Suprapubic skin (tissue), 4 donors: ENCODE results near the gene TANGO6. TPM values are rescaled to one million over a fixed set of nuclear protein-coding genes. Genes with fewer than 3 reads are reported as not detected.

ENCODE experiments used
- DNase-seq, 2 donors: peaks; one replicate each; pipeline ENCODE4 v3.0.0-alpha.2; 2019; ENCODE audit warnings: low spot score in 2 of 2
- H3K27ac ChIP-seq: fragments of 200-600 bp; sonication (generic); one replicate; pipeline ENCODE4 v1.5.1; 2019
- H3K27me3 ChIP-seq: fragments of 200-600 bp; sonication (generic); one replicate; pipeline ENCODE4 v1.5.1; 2019
- H3K36me3 ChIP-seq: fragments of 200-600 bp; sonication (generic); one replicate; pipeline ENCODE4 v1.5.1; 2019
- H3K4me1 ChIP-seq: fragments of 200-600 bp; sonication (generic); one replicate; pipeline ENCODE4 v1.5.1; 2019
- H3K4me3 ChIP-seq: fragments of 200-600 bp; sonication (generic); one replicate; pipeline ENCODE4 v1.5.1; 2019; ENCODE audit warnings: mild to moderate bottlenecking
- H3K9me3 ChIP-seq: fragments of 200-600 bp; sonication (generic); one replicate; pipeline ENCODE4 v1.5.1; 2019
- CTCF ChIP-seq, 2 donors: fragments of 200-600 bp in 1 of 2; fragments of 450-650 bp in 1 of 2; sonication (generic) in 1 of 2; IDR thresholded peaks; one replicate each; pipeline ENCODE4 v1.5.1; 2016 to 2019; ENCODE audit warnings: antibody characterized with exemption in 2 of 2, mild to moderate bottlenecking in 1 of 2, moderate library complexity in 1 of 2
- EP300 ChIP-seq: sonication (generic); formaldehyde crosslinking; IDR thresholded peaks from one replicate; pipeline ENCODE4 v1.6.1; 2017; ENCODE audit warnings: antibody characterized with exemption
- POLR2A ChIP-seq, 2 donors: fragments of 450-650 bp; IDR thresholded peaks; one replicate each; pipeline ENCODE4 v1.6.1; 2017; ENCODE audit warnings: antibody characterized with exemption in 2 of 2, mild to moderate bottlenecking in 2 of 2, moderate library complexity in 2 of 2
- POLR2AphosphoS5 ChIP-seq, 3 donors: sonication (generic); formaldehyde crosslinking; IDR thresholded peaks; one replicate each; pipeline ENCODE4 v1.6.1; 2017; ENCODE audit warnings: antibody characterized with exemption in 3 of 3
- WGBS: methylation state at CpG from one replicate; pipeline ENCODE4 v1.1.5; 2018; 5-methylcytosine and 5-hydroxymethylcytosine counted together
- total RNA-seq, 4 donors: library from RNA; depleted of rRNA; stranded (reverse); fragments of >200 nt; gene quantifications; one replicate each; pipeline ENCODE4 v1.1.0, GENCODE V29; 2016

The TANGO6 gene
- total RNA-seq, 4 donors from 2014 or later: 10.6 to 14.0 (median 12.0) TPM

- H3K4me1 ChIP-seq: no peaks in the 10 kb centered on the region
- H3K27ac ChIP-seq: no peak overlapping the region
- WGBS: 95% methylated on average over 6 of the region's 6 CpGs
- TF ChIP-seq POLR2AphosphoS5 (IDR thresholded peaks at IDR 0.05): no peak
- TF ChIP-seq POLR2A (IDR thresholded peaks at IDR 0.05): no peak
- TF ChIP-seq CTCF (IDR thresholded peaks at IDR 0.05): no peak
- TF ChIP-seq EP300: no peak
- H3K36me3 ChIP-seq: peaks cover 33% of the 10 kb centered on the region
- H3K4me3 ChIP-seq: no peak overlapping the region
- no peak for DNase-seq
- H3K9me3 ChIP-seq: no peaks in the 10 kb centered on the region
- H3K27me3 ChIP-seq: no peaks in the 10 kb centered on the region
Measured at GRCh38 chr16:68866933-68867332, 23.6 kb downstream of the TANGO6 start.

- Histone ChIP-seq H3K27ac (no peak overlapping the region), H3K9me3 (no peaks in the 10 kb centered on the region), H3K4me3 (no peak overlapping the region), H3K27me3 (no peaks in the 10 kb centered on the region), H3K4me1 (no peaks in the 10 kb centered on the region), H3K36me3 (peaks cover 19% of the 10 kb centered on the region)
- no peak for DNase-seq
- WGBS: 88% methylated on average over 4 of the region's 4 CpGs
- TF ChIP-seq EP300 (no peak), POLR2AphosphoS5 (IDR thresholded peaks at IDR 0.05) (no peak), CTCF (IDR thresholded peaks at IDR 0.05) (no peak), POLR2A (IDR thresholded peaks at IDR 0.05) (no peak)
Measured at GRCh38 chr16:68869492-68870088, 26.3 kb downstream of the TANGO6 start.

DNA sequence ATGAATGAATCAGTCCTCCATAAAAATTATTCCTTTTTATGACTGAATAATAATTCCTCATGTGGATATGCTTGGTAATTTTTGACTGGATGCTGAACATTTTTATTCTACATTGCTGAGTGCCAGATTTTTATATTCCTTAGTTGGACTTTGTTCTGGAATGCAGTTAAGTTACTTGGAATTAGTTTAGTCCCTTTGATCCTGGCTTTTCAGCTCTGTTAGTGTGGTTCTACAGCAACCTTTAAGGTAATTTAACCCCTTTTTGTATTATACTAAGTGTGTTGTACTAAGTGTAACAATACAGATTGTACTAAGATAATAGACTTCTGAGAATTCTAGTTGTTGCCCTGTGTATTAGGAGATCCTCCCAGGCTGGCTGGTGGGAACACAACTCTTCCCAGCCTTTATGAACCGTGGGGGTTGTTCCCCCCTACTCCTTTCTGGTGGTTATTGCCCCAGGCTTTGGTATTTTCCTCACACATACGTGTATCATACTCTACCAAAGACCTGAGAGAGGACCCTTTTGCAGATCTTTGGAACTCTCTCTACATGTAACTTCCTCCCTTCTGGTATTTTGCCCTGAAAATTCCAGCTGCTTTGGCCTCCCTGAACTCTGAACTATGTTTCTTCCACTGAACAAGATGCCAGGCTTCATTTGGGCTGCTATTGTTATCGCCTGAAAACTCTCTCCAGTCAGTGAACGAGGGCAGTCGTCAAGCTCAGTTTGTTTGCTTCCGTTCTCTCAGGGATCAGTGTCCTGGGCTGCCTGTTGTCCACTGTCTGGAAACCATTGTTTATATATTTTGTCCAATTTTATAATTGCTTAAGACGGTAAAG is 30.5 kb downstream of the TANGO6 start:
- H3K9me3 ChIP-seq: no peaks in the 10 kb centered on the region
- whole genome bisulfite sequencing: 90% methylated on average over 7 of the region's 7 CpGs
- H3K4me1 ChIP-seq: no peaks in the 10 kb centered on the region
- no peak overlapping the region for H3K27ac ChIP-seq
- TF ChIP-seq CTCF (IDR thresholded peaks at IDR 0.05) (no peak), POLR2AphosphoS5 (IDR thresholded peaks at IDR 0.05) (no peak), EP300 (no peak), POLR2A (IDR thresholded peaks at IDR 0.05) (no peak)
- H3K4me3 ChIP-seq: no peak overlapping the region
- no peak for DNase-seq
- peaks cover 49% of the 10 kb centered on the region for H3K36me3 ChIP-seq
- H3K27me3 ChIP-seq: no peaks in the 10 kb centered on the region

DNA sequence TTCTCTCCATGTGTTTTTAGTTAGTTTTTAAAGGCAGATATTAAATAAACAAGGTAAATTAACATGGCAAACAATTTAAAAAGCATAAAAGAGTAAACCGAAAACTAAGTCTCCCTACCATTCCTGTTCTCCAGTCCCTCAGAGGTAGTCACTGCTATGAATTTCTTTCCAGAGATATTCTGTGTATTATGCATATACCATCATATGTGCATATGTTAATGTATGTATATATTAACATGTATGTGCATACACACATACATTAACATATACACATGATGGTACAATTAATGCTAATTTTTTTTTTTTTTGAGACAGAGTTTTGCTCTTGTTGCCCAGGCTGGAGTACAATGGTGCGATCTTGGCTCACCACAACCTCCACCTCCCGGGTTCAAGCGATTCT is 32.5 kb downstream of the TANGO6 start:
- no peak for DNase-seq
- Histone ChIP-seq H3K36me3 (peaks cover 69% of the 10 kb centered on the region), H3K4me3 (no peak overlapping the region), H3K27me3 (no peaks in the 10 kb centered on the region), H3K9me3 (no peaks in the 10 kb centered on the region), H3K27ac (no peak overlapping the region), H3K4me1 (no peaks in the 10 kb centered on the region)
- TF ChIP-seq POLR2A (IDR thresholded peaks at IDR 0.05) (no peak), CTCF (IDR thresholded peaks at IDR 0.05) (no peak), EP300 (no peak), POLR2AphosphoS5 (IDR thresholded peaks at IDR 0.05) (no peak)
- 99% methylated on average over 4 of the region's 4 CpGs for WGBS

DNA sequence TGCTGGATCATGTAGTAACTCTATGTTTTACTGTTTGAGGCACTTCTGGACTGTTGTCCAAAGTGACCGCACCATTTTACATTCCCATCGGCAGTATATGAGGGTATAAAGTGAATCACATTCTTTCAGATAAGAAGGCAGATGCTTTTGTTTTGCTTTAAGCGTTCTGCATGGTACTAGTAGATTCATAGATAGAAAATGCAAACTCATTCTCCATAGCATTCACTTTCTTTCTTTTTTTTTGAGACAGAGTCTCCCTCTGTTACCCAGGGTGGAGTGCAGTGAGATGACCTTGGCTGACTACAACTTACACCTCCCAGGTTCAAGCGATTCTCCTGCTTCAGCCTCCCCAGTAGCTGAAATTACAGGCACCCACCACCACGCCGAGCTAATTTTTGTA is 40.4 kb downstream of the TANGO6 start:
- Histone ChIP-seq H3K27ac (no peak overlapping the region), H3K4me1 (peaks cover 6% of the 10 kb centered on the region), H3K9me3 (no peaks in the 10 kb centered on the region), H3K36me3 (peaks cover 35% of the 10 kb centered on the region), H3K4me3 (no peak overlapping the region), H3K27me3 (no peaks in the 10 kb centered on the region)
- TF ChIP-seq POLR2A (IDR thresholded peaks at IDR 0.05) (no peak), EP300 (no peak), CTCF (IDR thresholded peaks at IDR 0.05) (no peak), POLR2AphosphoS5 (IDR thresholded peaks at IDR 0.05) (no peak)
- no peak for DNase-seq
- 92% methylated on average over 6 of the region's 6 CpGs for WGBS
